ENCODE measurements around the gene KIF3A. TPM values are rescaled to one million over a fixed set of nuclear protein-coding genes. Genes with fewer than 3 reads are reported as not detected.

The KIF3A gene
- total RNA-seq, 2 donors from 2014 or later = 5.9 to 14.0 TPM

- DNase-seq (ENCODE audit: low spot score) = no peak
- no peaks in the 10 kb centered on the region for H3K4me1 ChIP-seq (replicated peaks)
- 94% methylated on average over 11 of the region's 11 CpGs for WGBS
- intact Hi-C loops (cut with DNase I) = no loop called here
- TF ChIP-seq POLR2A (IDR thresholded peaks at IDR 0.05) (no peak), POLR2AphosphoS5 (IDR thresholded peaks at IDR 0.05) (no peak)
- TF ChIP-seq, protein P1, sequence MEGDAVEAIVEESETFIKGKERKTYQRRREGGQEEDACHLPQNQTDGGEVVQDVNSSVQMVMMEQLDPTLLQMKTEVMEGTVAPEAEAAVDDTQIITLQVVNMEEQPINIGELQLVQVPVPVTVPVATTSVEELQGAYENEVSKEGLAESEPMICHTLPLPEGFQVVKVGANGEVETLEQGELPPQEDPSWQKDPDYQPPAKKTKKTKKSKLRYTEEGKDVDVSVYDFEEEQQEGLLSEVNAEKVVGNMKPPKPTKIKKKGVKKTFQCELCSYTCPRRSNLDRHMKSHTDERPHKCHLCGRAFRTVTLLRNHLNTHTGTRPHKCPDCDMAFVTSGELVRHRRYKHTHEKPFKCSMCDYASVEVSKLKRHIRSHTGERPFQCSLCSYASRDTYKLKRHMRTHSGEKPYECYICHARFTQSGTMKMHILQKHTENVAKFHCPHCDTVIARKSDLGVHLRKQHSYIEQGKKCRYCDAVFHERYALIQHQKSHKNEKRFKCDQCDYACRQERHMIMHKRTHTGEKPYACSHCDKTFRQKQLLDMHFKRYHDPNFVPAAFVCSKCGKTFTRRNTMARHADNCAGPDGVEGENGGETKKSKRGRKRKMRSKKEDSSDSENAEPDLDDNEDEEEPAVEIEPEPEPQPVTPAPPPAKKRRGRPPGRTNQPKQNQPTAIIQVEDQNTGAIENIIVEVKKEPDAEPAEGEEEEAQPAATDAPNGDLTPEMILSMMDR (IDR thresholded peaks at IDR 0.05) = no peak
- no peaks in the 10 kb centered on the region for H3K27me3 ChIP-seq (replicated peaks; ENCODE audit: insufficient read depth)
- H3K4me3 ChIP-seq = no peak overlapping the region
- no peaks in the 10 kb centered on the region for H3K9me3 ChIP-seq
- H3K36me3 ChIP-seq = no peaks in the 10 kb centered on the region
- H3K27ac ChIP-seq = no peak overlapping the region
Observed at GRCh38 chr5:132675936-132676689, 61.2 kb downstream of the KIF3A start.

DNA sequence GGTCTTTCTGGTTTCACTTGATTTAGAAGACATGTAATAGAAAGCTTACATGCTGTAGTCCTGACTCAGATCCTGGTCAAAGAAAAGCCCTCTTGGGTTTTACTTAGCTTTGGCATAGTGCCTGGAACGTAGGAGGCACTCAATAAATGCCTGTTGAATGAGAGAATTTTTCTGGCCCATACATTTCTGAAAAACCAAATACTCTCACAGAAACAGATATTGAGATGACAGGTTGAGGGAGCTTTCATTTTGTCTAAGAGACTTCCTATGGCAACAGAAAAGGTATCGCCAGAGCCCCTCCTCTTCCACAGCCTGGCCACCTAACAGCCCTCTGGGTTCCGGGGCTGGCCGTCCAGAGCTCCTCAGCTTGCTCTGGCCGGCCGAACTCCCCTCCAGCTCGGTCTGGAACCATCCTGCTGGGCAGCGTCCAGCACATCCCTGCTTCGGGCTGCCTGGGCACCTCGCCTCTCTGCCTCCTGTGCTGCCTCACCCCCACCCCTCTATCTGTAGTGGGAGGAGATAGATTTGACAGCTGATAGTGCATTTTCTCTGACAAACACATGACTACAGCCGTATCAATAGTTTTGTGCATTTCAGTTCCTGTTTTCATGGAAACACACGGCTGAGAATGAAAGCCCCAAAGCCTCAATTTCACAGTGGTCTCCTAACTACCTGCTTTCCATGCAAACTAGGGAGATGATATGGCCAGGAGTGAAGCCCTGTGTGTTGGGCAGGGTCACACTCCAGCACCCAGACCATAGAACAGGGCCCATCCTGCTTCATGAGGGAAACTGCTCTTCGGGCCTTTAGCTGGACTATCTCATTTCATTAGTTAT is 62.5 kb downstream of the KIF3A start:
- Histone ChIP-seq H3K4me1 (replicated peaks) (no peaks in the 10 kb centered on the region), H3K4me3 (no peak overlapping the region), H3K9me3 (no peaks in the 10 kb centered on the region), H3K27me3 (replicated peaks; ENCODE audit: insufficient read depth) (no peaks in the 10 kb centered on the region), H3K27ac (no peak overlapping the region), H3K36me3 (no peaks in the 10 kb centered on the region)
- no peak for TF ChIP-seq POLR2A (IDR thresholded peaks at IDR 0.05)
- TF ChIP-seq, protein P1 (IDR thresholded peaks at IDR 0.05) = no peak
- no peak for TF ChIP-seq POLR2AphosphoS5 (IDR thresholded peaks at IDR 0.05)
- 42% methylated on average over 13 of the region's 13 CpGs for WGBS
- intact Hi-C loops (cut with DNase I) = no loop called here
- peak; percentile 19 for DNase-seq (ENCODE audit: low spot score)

DNA sequence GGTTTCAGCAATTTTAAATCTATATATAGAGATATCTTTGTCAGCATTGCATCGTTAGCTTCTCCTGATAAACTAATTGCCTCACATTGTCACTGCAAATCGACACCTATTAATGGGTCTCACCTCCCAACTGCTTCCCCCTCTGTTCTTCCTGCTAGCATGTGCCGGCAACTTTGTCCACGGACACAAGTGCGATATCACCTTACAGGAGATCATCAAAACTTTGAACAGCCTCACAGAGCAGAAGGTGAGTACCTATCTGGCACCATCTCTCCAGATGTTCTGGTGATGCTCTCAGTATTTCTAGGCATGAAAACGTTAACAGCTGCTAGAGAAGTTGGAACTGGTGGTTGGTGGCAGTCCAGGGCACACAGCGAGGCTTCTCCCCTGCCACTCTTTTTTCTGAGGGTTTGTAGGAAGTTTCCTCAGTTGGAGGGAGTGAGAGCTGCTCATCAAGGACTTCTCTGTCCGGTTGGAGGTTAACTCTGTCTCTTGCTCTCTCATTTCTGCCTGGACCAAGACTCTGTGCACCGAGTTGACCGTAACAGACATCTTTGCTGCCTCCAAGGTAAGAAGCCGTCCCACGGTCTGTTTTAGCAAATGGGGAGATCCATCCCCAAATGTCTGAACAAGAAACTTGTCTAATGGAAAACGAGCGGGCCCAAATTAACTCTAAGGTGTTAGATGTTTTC is 63.3 kb downstream of the KIF3A start, which contains the start of gene IL4:
IL4 (plus strand) TSS at position 51 of the 692 bp plus-strand sequence; CDS start at position 113, 62 bp downstream.
- Histone ChIP-seq H3K27me3 (replicated peaks; ENCODE audit: insufficient read depth) (no peaks in the 10 kb centered on the region), H3K36me3 (no peaks in the 10 kb centered on the region), H3K4me1 (replicated peaks) (no peaks in the 10 kb centered on the region), H3K4me3 (no peak within 1 kb of the TSS), H3K9me3 (no peaks in the 10 kb centered on the region), H3K27ac (no peak within 1 kb of the TSS)
- intact Hi-C loops (cut with DNase I) = no loop called here
- WGBS = 67% methylated on average over 14 of the region's 14 CpGs
- no peak for TF ChIP-seq POLR2A (IDR thresholded peaks at IDR 0.05)
- TF ChIP-seq, protein P1 (IDR thresholded peaks at IDR 0.05) = no peak
- DNase-seq (ENCODE audit: low spot score) = no peak

- H3K36me3 ChIP-seq = no peaks in the 10 kb centered on the region
- H3K4me1 ChIP-seq (replicated peaks) = no peaks in the 10 kb centered on the region
- no peak overlapping the region for H3K4me3 ChIP-seq
- H3K27ac ChIP-seq = no peak overlapping the region
- TF ChIP-seq, protein P1 (IDR thresholded peaks at IDR 0.05) = no peak
- TF ChIP-seq POLR2AphosphoS5 (IDR thresholded peaks at IDR 0.05) (no peak), POLR2A (IDR thresholded peaks at IDR 0.05) (no peak)
- no peaks in the 10 kb centered on the region for H3K9me3 ChIP-seq
- no peaks in the 10 kb centered on the region for H3K27me3 ChIP-seq (replicated peaks; ENCODE audit: insufficient read depth)
- intact Hi-C loops (cut with DNase I) = no loop called here
- DNase-seq (ENCODE audit: low spot score) = no peak
- 96% methylated on average over 1 of the region's 1 CpG for WGBS
Observed at GRCh38 chr5:132673488-132673887, 63.9 kb downstream of the KIF3A start.

Data from prostate gland (tissue), 2 donors.